ENCODE measurements around the gene SPSB3. TPM values are rescaled to one million over a fixed set of nuclear protein-coding genes. Genes with fewer than 3 reads are reported as not detected.

Gene SPSB3
- total and polyA plus RNA-seq, 4 donors, result 27.7 to 60.5 (median 37.8) TPM

- H3K27ac ChIP-seq (ENCODE audit: low read depth in 1 of 2, low read length in 2 of 2), result no peak overlapping the region
- H3K4me1 ChIP-seq (ENCODE audit: control insufficient read depth in 4 of 4, insufficient read depth in 4 of 4, low read length in 3 of 4), result peaks cover 0 to 21% (median 12%) of the 10 kb centered on the region in 4 donors
- no peaks in the 10 kb centered on the region for H3K27me3 ChIP-seq (ENCODE audit: control insufficient read depth in 4 of 4, insufficient read depth in 4 of 4, low read length in 3 of 4)
- no peak overlapping the region for H3K4me3 ChIP-seq (ENCODE audit: low read depth in 1 of 3, low read length in 3 of 3)
- TF ChIP-seq FOXA2 (IDR thresholded peaks at IDR 0.05) (no peak), CTCF (IDR thresholded peaks at IDR 0.05; ENCODE audit: low read depth, low read length, missing input control) (no peak), HNF4G (IDR thresholded peaks at IDR 0.05) (no peak), YY1 (IDR thresholded peaks at IDR 0.05) (no peak), JUND (IDR thresholded peaks at IDR 0.05) (no peak), REST (IDR thresholded peaks at IDR 0.05) (no peak), HNF4A (conservative IDR thresholded peaks at IDR 0.05) (no peak), RAD21 (IDR thresholded peaks at IDR 0.05) (no peak), TAF1 (conservative IDR thresholded peaks at IDR 0.05) (no peak), NR2F2 (IDR thresholded peaks at IDR 0.05) (no peak), FOXA1 (IDR thresholded peaks at IDR 0.05) (no peak), RXRA (IDR thresholded peaks at IDR 0.05) (no peak), ZBTB33 (IDR thresholded peaks at IDR 0.05) (no peak), GABPA (IDR thresholded peaks at IDR 0.05 in 1 of 2, conservative IDR thresholded peaks at IDR 0.05 in 1 of 2) (no peak), SP1 (IDR thresholded peaks at IDR 0.05) (no peak)
- TF ChIP-seq, protein P1, sequence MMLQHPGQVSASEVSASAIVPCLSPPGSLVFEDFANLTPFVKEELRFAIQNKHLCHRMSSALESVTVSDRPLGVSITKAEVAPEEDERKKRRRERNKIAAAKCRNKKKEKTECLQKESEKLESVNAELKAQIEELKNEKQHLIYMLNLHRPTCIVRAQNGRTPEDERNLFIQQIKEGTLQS (IDR thresholded peaks at IDR 0.05), result no peak
- TF ChIP-seq, protein P2, sequence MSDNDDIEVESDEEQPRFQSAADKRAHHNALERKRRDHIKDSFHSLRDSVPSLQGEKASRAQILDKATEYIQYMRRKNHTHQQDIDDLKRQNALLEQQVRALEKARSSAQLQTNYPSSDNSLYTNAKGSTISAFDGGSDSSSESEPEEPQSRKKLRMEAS (IDR thresholded peaks at IDR 0.05), result no peak
- no peak for DNase-seq (ENCODE audit: low spot score)
- H3K9ac ChIP-seq (ENCODE audit: low read depth in 1 of 2, low read length in 2 of 2), result no peak overlapping the region
- H3K9me3 ChIP-seq (ENCODE audit: control insufficient read depth in 4 of 4, low read length in 3 of 4), result no peaks in the 10 kb centered on the region
- WGBS, result 94% methylated on average over 42 of the region's 42 CpGs
- H3K36me3 ChIP-seq (ENCODE audit: control insufficient read depth in 4 of 4, insufficient read depth in 3 of 4, low read depth in 1 of 4, low read length in 3 of 4), result peaks cover 7 to 46% (median 13%) of the 10 kb centered on the region in 4 donors
Observed at GRCh38 chr16:1767116-1767994, 15.0 kb downstream of the SPSB3 start.

Data from liver (tissue), 9 donors.